Peyer's patch (tissue), 4 donors: ENCODE measurements around the gene XBP1.

Experiments used
- POLR2A ChIP-seq, 2 donors: fragments of 450-650 bp; IDR thresholded peaks; one replicate each; pipeline ENCODE4 v1.5.1; 2017; ENCODE audit warnings: antibody characterized with exemption in 2 of 2, mild to moderate bottlenecking in 2 of 2, moderate library complexity in 2 of 2
- TF ChIP-seq, protein P1 (sequence below), 6 experiments: fragments of 450-650 bp in 4 of 6; fragments of 200-600 bp in 2 of 6; sonication (generic) in 1 of 6; IDR thresholded peaks; one replicate each; pipeline ENCODE4 v1.5.1; 2017 to 2019; ENCODE audit warnings: antibody characterized with exemption in 6 of 6, mild to moderate bottlenecking in 3 of 6, moderate library complexity in 1 of 6

DNA sequence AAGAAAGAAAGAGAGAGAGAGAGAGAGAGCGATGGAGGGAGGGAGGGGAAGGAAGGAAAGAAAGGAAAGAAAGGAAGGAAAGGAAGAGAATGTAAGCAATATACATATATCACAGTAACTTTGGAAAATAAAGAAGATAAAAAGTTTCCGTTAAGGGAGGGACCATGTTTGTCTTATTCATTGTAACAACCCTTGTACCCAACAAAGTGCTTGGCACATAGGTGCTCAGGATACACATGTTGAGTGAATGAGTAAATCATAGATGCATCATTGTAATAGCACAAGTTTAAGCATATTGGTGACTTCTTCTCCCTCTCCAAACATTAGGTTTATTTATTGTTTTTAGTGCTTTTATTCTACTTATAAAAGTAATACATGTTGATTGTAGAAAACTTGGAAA lies 43.3 kb upstream of the XBP1 start:
- TF ChIP-seq, protein P1, sequence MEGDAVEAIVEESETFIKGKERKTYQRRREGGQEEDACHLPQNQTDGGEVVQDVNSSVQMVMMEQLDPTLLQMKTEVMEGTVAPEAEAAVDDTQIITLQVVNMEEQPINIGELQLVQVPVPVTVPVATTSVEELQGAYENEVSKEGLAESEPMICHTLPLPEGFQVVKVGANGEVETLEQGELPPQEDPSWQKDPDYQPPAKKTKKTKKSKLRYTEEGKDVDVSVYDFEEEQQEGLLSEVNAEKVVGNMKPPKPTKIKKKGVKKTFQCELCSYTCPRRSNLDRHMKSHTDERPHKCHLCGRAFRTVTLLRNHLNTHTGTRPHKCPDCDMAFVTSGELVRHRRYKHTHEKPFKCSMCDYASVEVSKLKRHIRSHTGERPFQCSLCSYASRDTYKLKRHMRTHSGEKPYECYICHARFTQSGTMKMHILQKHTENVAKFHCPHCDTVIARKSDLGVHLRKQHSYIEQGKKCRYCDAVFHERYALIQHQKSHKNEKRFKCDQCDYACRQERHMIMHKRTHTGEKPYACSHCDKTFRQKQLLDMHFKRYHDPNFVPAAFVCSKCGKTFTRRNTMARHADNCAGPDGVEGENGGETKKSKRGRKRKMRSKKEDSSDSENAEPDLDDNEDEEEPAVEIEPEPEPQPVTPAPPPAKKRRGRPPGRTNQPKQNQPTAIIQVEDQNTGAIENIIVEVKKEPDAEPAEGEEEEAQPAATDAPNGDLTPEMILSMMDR (IDR thresholded peaks at IDR 0.05), result no peak
- no peak for TF ChIP-seq POLR2A (IDR thresholded peaks at IDR 0.05)
